ENCODE data around the gene WDFY2. TPM values are rescaled to one million over a fixed set of nuclear protein-coding genes. Genes with fewer than 3 reads are reported as not detected.

The WDFY2 gene
- total RNA-seq, 1 donor from 2014 or later = 4.5 TPM

GRCh38 chr13:51682686-51683085 lies 98.4 kb downstream of the WDFY2 start:
- TF ChIP-seq CTCF (IDR thresholded peaks at IDR 0.05; ENCODE audit: borderline replicate concordance) = no peak
- no peak for DNase-seq
- H3K27ac ChIP-seq (replicated peaks) = no peak overlapping the region
- H3K27me3 ChIP-seq (ENCODE audit: low read depth) = no peaks in the 10 kb centered on the region
- no peaks in the 10 kb centered on the region for H3K36me3 ChIP-seq
- peaks cover 7% of the 10 kb centered on the region for H3K4me1 ChIP-seq
- no peaks in the 10 kb centered on the region for H3K9me3 ChIP-seq (replicated peaks)
- intact Hi-C loops (cut with micrococcal nuclease) = no loop called here
- no peak overlapping the region for H3K4me3 ChIP-seq

- DNase-seq = no peak
- Histone ChIP-seq H3K9me3 (replicated peaks) (no peaks in the 10 kb centered on the region), H3K4me3 (no peak overlapping the region), H3K27me3 (ENCODE audit: low read depth) (no peaks in the 10 kb centered on the region), H3K36me3 (no peaks in the 10 kb centered on the region), H3K4me1 (peaks cover 14% of the 10 kb centered on the region), H3K27ac (replicated peaks) (no peak overlapping the region)
- TF ChIP-seq CTCF (IDR thresholded peaks at IDR 0.05; ENCODE audit: borderline replicate concordance) = no peak
- intact Hi-C loops (cut with micrococcal nuclease) = no loop called here
These were observed 99.3 kb downstream of the WDFY2 start for GRCh38 chr13:51683597-51683996.

GRCh38 chr13:51684076-51684475 lies 99.8 kb downstream of the WDFY2 start:
- intact Hi-C loops (cut with micrococcal nuclease) = no loop called here
- TF ChIP-seq CTCF (IDR thresholded peaks at IDR 0.05; ENCODE audit: borderline replicate concordance) = no peak
- no peak for DNase-seq

GRCh38 chr13:51687947-51688714 lies 103.9 kb downstream of the WDFY2 start:
- no peak for DNase-seq
- no peaks in the 10 kb centered on the region for H3K9me3 ChIP-seq (replicated peaks)
- H3K4me1 ChIP-seq = peaks cover 26% of the 10 kb centered on the region
- no peak overlapping the region for H3K27ac ChIP-seq (replicated peaks)
- intact Hi-C loops (cut with micrococcal nuclease) = no loop called here
- no peak for TF ChIP-seq CTCF (IDR thresholded peaks at IDR 0.05; ENCODE audit: borderline replicate concordance)
- no peak overlapping the region for H3K4me3 ChIP-seq
- H3K36me3 ChIP-seq = no peaks in the 10 kb centered on the region
- H3K27me3 ChIP-seq (ENCODE audit: low read depth) = no peaks in the 10 kb centered on the region

More at GRCh38 chr13:51684076-51684475, 99.8 kb downstream of the WDFY2 start:
- Histone ChIP-seq H3K27ac (replicated peaks) (no peak overlapping the region), H3K4me3 (no peak overlapping the region), H3K4me1 (peaks cover 19% of the 10 kb centered on the region), H3K27me3 (ENCODE audit: low read depth) (no peaks in the 10 kb centered on the region), H3K9me3 (replicated peaks) (no peaks in the 10 kb centered on the region), H3K36me3 (no peaks in the 10 kb centered on the region)

GRCh38 chr13:51688937-51689662 lies 104.8 kb downstream of the WDFY2 start:
- TF ChIP-seq CTCF (IDR thresholded peaks at IDR 0.05; ENCODE audit: borderline replicate concordance) = no peak
- intact Hi-C loops (cut with micrococcal nuclease) = no loop called here
- DNase-seq = no peak
- Histone ChIP-seq H3K36me3 (no peaks in the 10 kb centered on the region), H3K9me3 (replicated peaks) (no peaks in the 10 kb centered on the region), H3K27me3 (ENCODE audit: low read depth) (no peaks in the 10 kb centered on the region), H3K4me1 (peaks cover 26% of the 10 kb centered on the region), H3K4me3 (no peak overlapping the region), H3K27ac (replicated peaks) (no peak overlapping the region)

Data from left ventricle myocardium inferior (tissue), 1 donor.